NCI-H1105 treated with DMSO at 0.1 percent for 48 hours (cell line): ENCODE measurements around the gene RORC.
A peak's percentile ranks its signal among the peaks of the same experiment; 100 is the strongest.
"Not testable (repeated sequence)": the region's sequence is repeated elsewhere in the genome, so short reads cannot be mapped to it uniquely, and the experiment has no call there.

Source experiments
- DNase-seq: peaks from one replicate; lab custom pipeline; 2025; lab: John Stamatoyannopoulos, UW

RORC gene

GRCh38 chr1:151805066-151805820 is 26.4 kb downstream of the RORC start, which contains the start of gene LINGO4:
LINGO4 (minus strand) TSS chr1:151805419; CDS start chr1:151802704, 2,715 bp downstream.
- no peak for DNase-seq

GRCh38 chr1:151803915-151804314 is 27.7 kb downstream of the RORC start:
- no peak for DNase-seq

GRCh38 chr1:151803164-151803563 is 28.4 kb downstream of the RORC start:
- no peak for DNase-seq

- DNase-seq: no peak
Measured at GRCh38 chr1:151802372-151802771, 29.2 kb downstream of the RORC start.

- no peak for DNase-seq
Measured at GRCh38 chr1:151801846-151802245, 29.8 kb downstream of the RORC start.

- DNase-seq: no peak
Measured at GRCh38 chr1:151801310-151801820, 30.2 kb downstream of the RORC start.

GRCh38 chr1:151800830-151801229 is 30.8 kb downstream of the RORC start:
- no peak for DNase-seq

GRCh38 chr1:151799179-151800022 is 32.2 kb downstream of the RORC start:
- DNase-seq: no peak

- no peak for DNase-seq
Measured at GRCh38 chr1:151798571-151798970, 33.0 kb downstream of the RORC start.

- DNase-seq: peak; percentile 26
Measured at GRCh38 chr1:151790940-151791651, 40.5 kb downstream of the RORC start.

- DNase-seq: peak; percentile 100
Measured at GRCh38 chr1:151790071-151790939, 41.3 kb downstream of the RORC start, which contains the start of gene TDRKH. TDRKH (minus strand) TSS chr1:151790500; CDS start chr1:151783022, 7,478 bp downstream.

- DNase-seq: no peak
Measured at GRCh38 chr1:151787689-151788088, 43.9 kb downstream of the RORC start.

- no peak for DNase-seq
Measured at GRCh38 chr1:151783796-151784195, 47.8 kb downstream of the RORC start.

- DNase-seq: no peak
Measured at GRCh38 chr1:151782741-151783140, 48.9 kb downstream of the RORC start.

GRCh38 chr1:151782026-151782425 is 49.6 kb downstream of the RORC start:
- not testable (repeated sequence) for DNase-seq

- not testable (repeated sequence) for DNase-seq
Measured at GRCh38 chr1:151780736-151781135, 50.9 kb downstream of the RORC start.

- no peak for DNase-seq
Measured at GRCh38 chr1:151779852-151780251, 51.8 kb downstream of the RORC start.

- DNase-seq: no peak
Measured at GRCh38 chr1:151777317-151777716, 54.3 kb downstream of the RORC start.

GRCh38 chr1:151776665-151777062 is 54.9 kb downstream of the RORC start:
- no peak for DNase-seq

GRCh38 chr1:151775894-151776664 is 55.5 kb downstream of the RORC start:
- no peak for DNase-seq
